ENCODE data around the gene AGL.

- TF ChIP-seq EZH2 (IDR thresholded peaks at IDR 0.05) = no peak
- no peak for TF ChIP-seq CTCF (IDR thresholded peaks at IDR 0.05)
Measured at GRCh38 chr1:99872063-99872462, 21.9 kb downstream of the AGL start.

Measured in neural progenitor cell (in vitro differentiated cells).